Thyroid gland (tissue), 4 donors: ENCODE measurements around the gene PPP1R12B. TPM values are rescaled to one million over a fixed set of nuclear protein-coding genes. Genes with fewer than 3 reads are reported as not detected.
A peak's percentile ranks its signal among the peaks of the same experiment; 100 is the strongest.

Experiments used
- DNase-seq, 2 donors: peaks; one replicate each; pipeline ENCODE4 v3.0.0-alpha.2; 2019
- H3K27ac ChIP-seq, 3 donors: fragments of 200-600 bp; sonication (generic); 1 replicate in 2 of 3; 2 replicates in 1 of 3; pipeline ENCODE4 v1.5.1; 2016 to 2019; ENCODE audit warnings: mild to moderate bottlenecking in 1 of 3, moderate library complexity in 1 of 3
- H3K27me3 ChIP-seq: fragments of 200-600 bp; sonication (generic); one replicate; pipeline ENCODE4 v1.5.1; 2019
- H3K36me3 ChIP-seq, 2 donors: fragments of 200-600 bp; sonication (generic); one replicate each; pipeline ENCODE4 v1.5.1; 2016 to 2019
- H3K4me1 ChIP-seq, 2 donors: fragments of 200-600 bp; sonication (generic); one replicate each; pipeline ENCODE4 v1.5.1; 2017 to 2019
- H3K4me3 ChIP-seq, 3 donors: fragments of 200-600 bp; sonication (generic); replicated peaks in 1 of 3; 1 replicate in 2 of 3; 2 replicates in 1 of 3; pipeline ENCODE4 v1.5.1; 2016; ENCODE audit warnings: mild to moderate bottlenecking in 1 of 3
- H3K9me3 ChIP-seq: fragments of 200-600 bp; sonication (generic); one replicate; pipeline ENCODE4 v1.5.1; 2017
- CTCF ChIP-seq, 6 experiments: fragments of 200-600 bp in 3 of 6; fragments of 450-650 bp in 3 of 6; sonication (generic) in 3 of 6; IDR thresholded peaks; one replicate each; pipeline ENCODE4 v1.5.1; 2016 to 2019; ENCODE audit warnings: antibody characterized with exemption in 6 of 6, mild to moderate bottlenecking in 2 of 6, inconsistent platforms in 1 of 6, moderate library complexity in 1 of 6
- POLR2A ChIP-seq, 2 donors: fragments of 450-650 bp; IDR thresholded peaks; one replicate each; pipeline ENCODE4 v1.6.1; 2017; ENCODE audit warnings: antibody characterized with exemption in 2 of 2, mild to moderate bottlenecking in 2 of 2, moderate library complexity in 1 of 2
- WGBS, 2 donors: methylation state at CpG; one replicate each; pipeline ENCODE4 v1.1.5; 2017; 5-methylcytosine and 5-hydroxymethylcytosine counted together
- intact Hi-C: fragments of 100-400 bp; cut with DNase I; formaldehyde crosslinking; loops from one replicate; pipeline ENCODE4 v1.15.1; 2023
- total RNA-seq, 4 donors: library from RNA; depleted of rRNA; stranded (reverse); fragments of >200 nt; gene quantifications; one replicate each; pipeline ENCODE4 v1.2.3, GENCODE V29; 2016

The PPP1R12B gene
- total RNA-seq, 4 donors from 2014 or later = 34.9 to 48.5 (median 41.3) TPM

GRCh38 chr1:202561240-202561639 lies 212.7 kb downstream of the PPP1R12B start:
- H3K4me1 ChIP-seq = peaks cover 46% of the 10 kb centered on the region in 2 donors
- no peaks in the 10 kb centered on the region for H3K9me3 ChIP-seq
- no peak overlapping the region for H3K4me3 ChIP-seq
- H3K27ac ChIP-seq = peak overlapping the region in 2 of 3 donors; percentile 2 to 96
- intact Hi-C loops = no loop called here
- H3K27me3 ChIP-seq = no peaks in the 10 kb centered on the region
- WGBS, 2 donors = 92% methylated on average over 1 of the region's 1 CpG
- H3K36me3 ChIP-seq = no peaks in the 10 kb centered on the region
- DNase-seq = no peak
- TF ChIP-seq CTCF (IDR thresholded peaks at IDR 0.05) (no peak), POLR2A (IDR thresholded peaks at IDR 0.05) (no peak)

- H3K27me3 ChIP-seq = no peaks in the 10 kb centered on the region
- DNase-seq = no peak
- peaks cover 52 to 53% of the 10 kb centered on the region in 2 donors for H3K4me1 ChIP-seq
- intact Hi-C loops = no loop called here
- no peaks in the 10 kb centered on the region for H3K9me3 ChIP-seq
- no peaks in the 10 kb centered on the region for H3K36me3 ChIP-seq
- peak overlapping the region; percentile 33 to 96 (median 89) for H3K27ac ChIP-seq
- no peak overlapping the region for H3K4me3 ChIP-seq
- WGBS, 2 donors = 80 to 84% methylated on average over 2 of the region's 2 CpGs
- TF ChIP-seq POLR2A (IDR thresholded peaks at IDR 0.05) = no peak
- TF ChIP-seq CTCF (IDR thresholded peaks at IDR 0.05) = peak in 3 of 6 experiments; percentile 27 to 41 (median 41)
These were observed 213.4 kb downstream of the PPP1R12B start for GRCh38 chr1:202561726-202562443.

DNA sequence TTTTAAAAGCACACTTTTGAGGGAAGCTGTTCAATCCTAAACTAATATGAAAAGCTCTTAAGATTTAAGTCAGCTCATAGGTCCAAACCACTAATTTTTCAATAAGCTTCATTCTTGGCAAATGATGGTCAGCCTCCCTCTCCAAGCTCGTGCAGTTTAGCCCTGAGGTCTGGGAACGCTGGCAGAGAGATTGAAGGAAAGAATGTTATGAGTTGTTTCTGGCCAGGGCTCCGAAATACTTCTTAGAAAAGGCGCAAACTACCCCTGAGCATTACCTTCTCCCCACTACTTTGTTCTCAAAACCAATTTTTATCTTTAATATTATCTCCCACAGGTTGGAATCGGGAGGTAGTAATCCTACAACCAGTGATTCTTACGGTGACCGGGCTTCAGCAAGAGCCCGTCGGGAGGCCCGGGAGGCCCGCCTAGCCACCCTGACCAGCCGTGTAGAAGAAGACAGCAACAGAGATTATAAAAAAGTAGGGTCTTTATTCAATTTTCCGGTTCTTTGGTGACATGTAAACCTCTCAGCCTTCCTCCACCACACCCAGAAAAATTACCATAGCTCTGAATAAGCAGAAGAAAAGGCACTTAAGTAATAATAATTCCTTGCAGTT lies 214.1 kb downstream of the PPP1R12B start:
- Histone ChIP-seq H3K4me3 (no peak overlapping the region), H3K9me3 (no peaks in the 10 kb centered on the region), H3K36me3 (no peaks in the 10 kb centered on the region), H3K27ac (peak overlapping the region; percentile 64 to 96 (median 89)), H3K4me1 (peaks cover 56 to 59% of the 10 kb centered on the region in 2 donors), H3K27me3 (no peaks in the 10 kb centered on the region)
- peak; percentile 39 to 40 for DNase-seq
- intact Hi-C loops = no loop called here
- 69 to 71% methylated on average over 13 of the region's 13 CpGs for WGBS, 2 donors
- TF ChIP-seq POLR2A (IDR thresholded peaks at IDR 0.05) (no peak), CTCF (IDR thresholded peaks at IDR 0.05) (no peak)

DNA sequence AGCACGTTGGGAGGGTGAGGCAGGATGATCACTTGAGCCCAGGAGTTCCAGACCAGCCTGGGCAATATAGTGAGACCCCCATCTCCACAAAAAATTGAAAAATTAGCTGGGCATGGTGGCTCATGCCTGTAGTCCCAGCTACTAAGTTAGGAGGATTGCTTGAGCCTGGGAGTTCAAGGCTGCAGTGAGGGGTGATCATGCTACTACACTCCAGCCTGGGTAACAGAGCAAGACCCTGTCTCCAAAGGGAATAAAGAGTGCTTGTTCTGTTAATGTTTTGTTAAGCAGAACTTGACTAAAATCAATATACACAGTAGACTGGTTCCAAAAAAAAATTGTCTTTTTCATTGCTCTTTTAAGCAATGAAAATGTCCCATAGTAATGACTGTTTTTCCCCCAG lies 215.3 kb downstream of the PPP1R12B start:
- H3K4me3 ChIP-seq = no peak overlapping the region
- peak; percentile 56 for DNase-seq
- intact Hi-C loops = no loop called here
- no peaks in the 10 kb centered on the region for H3K9me3 ChIP-seq
- H3K36me3 ChIP-seq = no peaks in the 10 kb centered on the region
- H3K27ac ChIP-seq = peak overlapping the region; percentile 64 to 96 (median 89)
- no peak for TF ChIP-seq CTCF (IDR thresholded peaks at IDR 0.05)
- TF ChIP-seq POLR2A (IDR thresholded peaks at IDR 0.05) = peak in 1 of 2 donors; percentile 61
- 36 to 46% methylated on average over 1 of the region's 1 CpG for WGBS, 2 donors
- peaks cover 56 to 69% of the 10 kb centered on the region in 2 donors for H3K4me1 ChIP-seq
- no peaks in the 10 kb centered on the region for H3K27me3 ChIP-seq

DNA sequence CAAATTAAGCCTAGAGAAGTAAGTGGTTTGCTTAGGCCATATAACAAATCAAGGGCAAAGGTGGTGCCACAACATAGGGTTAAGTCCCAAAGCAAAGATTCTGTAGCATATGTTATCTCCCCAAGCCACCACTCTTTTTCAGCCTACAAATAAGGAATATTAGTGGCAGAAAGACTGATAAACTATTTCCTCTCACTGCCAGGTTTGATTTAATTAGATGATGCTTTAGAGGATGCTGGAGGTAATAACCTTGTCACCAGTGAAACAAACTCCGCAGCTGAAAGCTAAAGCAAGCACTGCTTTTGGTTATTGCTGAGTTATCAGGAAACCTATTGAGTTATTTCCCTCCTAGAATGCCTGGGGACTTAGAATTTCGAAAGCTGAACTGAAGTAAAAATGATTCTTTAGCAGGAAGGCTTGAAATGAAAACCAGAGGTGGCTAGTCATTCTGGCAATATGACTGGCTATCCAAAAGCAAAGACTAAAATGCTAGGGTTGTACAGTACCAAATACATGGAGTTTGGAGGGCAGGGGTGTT lies 216.5 kb downstream of the PPP1R12B start:
- no peak for DNase-seq
- Histone ChIP-seq H3K9me3 (no peaks in the 10 kb centered on the region), H3K27me3 (no peaks in the 10 kb centered on the region), H3K27ac (peak overlapping the region; percentile 64 to 96 (median 89)), H3K4me1 (peaks cover 56 to 78% of the 10 kb centered on the region in 2 donors), H3K4me3 (no peak overlapping the region), H3K36me3 (no peaks in the 10 kb centered on the region)
- intact Hi-C loops = no loop called here
- TF ChIP-seq CTCF (IDR thresholded peaks at IDR 0.05) (no peak), POLR2A (IDR thresholded peaks at IDR 0.05) (no peak)
- WGBS, 2 donors = 83 to 91% methylated on average over 2 of the region's 2 CpGs
